Panc1 (cell line): ENCODE measurements around the gene TRAF4.

Experiments used
- CTCF ChIP-seq: fragments of 450-650 bp; IDR thresholded peaks from 2 replicates; pipeline ENCODE4 v1.5.1; 2017; ENCODE audit warnings: mild to moderate bottlenecking
- TCF7L2 ChIP-seq: IDR thresholded peaks from 2 replicates; pipeline ENCODE4 v1.6.1; 2011; ENCODE audit warnings: mild to moderate bottlenecking, low read depth, low read length, inconsistent platforms

GRCh38 chr17:28729950-28730330 lies 13.9 kb upstream of the TRAF4 start:
- no peak for TF ChIP-seq CTCF
- TF ChIP-seq TCF7L2 = no peak
